Activated T-cell treated with anti-CD3 and anti-CD28 coated beads for 4 hours (primary cell): ENCODE results near the gene USP31.
"Not testable (repeated sequence)": the region's sequence is repeated elsewhere in the genome, so short reads cannot be mapped to it uniquely, and the experiment has no call there.

Experiments used
- DNase-seq: peaks from one replicate; pipeline ENCODE4 v3.0.0-alpha.2; 2020

The USP31 gene

DNA sequence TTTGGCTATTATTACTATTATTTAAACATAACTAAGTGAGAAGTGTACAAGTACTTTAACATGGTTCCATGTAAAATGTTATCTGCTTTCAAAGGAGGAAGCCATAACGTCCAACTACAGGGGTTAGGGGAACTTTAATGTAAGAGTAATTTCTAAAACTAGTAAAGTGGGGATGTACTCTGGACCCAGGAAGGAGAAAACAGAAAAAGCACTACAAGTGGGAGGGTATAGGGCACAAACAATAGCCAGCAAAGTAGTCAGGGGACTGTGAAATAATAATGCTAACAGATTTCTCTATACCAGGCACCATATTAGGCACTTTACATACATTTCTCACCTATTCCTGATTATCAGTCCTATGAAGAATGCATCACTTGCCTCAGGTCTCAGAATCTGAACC, 19.6 kb downstream of the USP31 start:
- DNase-seq = no peak

DNA sequence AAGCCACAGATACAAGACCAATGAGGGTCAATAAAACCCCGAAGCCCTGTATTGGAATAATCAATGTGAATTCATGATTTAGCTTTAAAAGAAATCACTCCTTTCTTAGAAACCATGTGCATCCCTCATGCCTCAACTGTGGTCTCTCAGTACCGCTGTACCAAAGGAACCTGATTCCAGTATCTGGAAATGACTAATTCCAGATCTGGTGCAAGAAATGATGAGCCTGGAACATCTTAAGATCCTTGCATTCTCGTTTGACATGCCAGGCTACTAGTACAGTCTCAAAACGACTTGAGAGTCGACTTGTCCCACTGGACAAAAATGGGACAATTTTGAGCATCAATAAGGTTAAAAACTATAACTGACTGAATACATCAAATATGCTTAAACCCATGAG, 21.2 kb downstream of the USP31 start:
- no peak for DNase-seq

DNA sequence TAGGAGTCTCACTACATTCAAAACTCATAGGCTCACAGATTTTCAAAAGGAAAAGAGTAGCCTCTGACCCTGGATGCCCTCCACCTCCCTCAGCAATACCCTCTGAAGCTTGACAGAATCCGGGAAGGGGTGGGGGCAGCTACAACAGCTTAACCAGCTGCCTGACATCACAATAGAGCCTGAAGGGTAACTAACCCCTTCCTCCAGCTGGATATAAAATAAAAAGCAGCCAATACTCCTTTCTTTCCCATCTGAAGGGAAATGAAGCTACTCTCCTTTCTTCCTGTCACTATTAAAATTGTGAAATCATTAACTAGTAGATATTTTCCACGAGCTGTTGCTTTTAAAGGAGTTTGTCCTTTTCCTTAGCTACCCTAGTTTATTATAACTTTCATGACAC, 24.0 kb downstream of the USP31 start:
- DNase-seq = no peak

DNA sequence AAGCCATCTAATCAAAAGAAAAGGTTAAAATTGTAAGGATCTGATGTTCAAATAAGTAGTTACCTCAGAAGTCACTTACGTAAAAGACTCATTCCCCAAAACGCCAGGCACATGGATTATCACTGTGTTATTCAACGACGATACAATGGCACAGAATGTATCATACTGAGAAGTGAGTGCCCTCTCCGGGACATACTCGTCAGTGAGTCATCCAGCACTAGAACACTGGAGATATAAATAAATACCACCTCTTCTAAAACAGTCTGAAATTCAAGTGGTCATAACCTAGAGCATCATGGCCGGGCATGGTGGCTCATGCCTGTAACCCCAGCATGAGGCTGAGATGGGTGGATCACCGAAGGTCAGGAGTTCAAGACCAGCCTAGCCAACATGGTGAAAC, 24.9 kb downstream of the USP31 start:
- DNase-seq = no peak

DNA sequence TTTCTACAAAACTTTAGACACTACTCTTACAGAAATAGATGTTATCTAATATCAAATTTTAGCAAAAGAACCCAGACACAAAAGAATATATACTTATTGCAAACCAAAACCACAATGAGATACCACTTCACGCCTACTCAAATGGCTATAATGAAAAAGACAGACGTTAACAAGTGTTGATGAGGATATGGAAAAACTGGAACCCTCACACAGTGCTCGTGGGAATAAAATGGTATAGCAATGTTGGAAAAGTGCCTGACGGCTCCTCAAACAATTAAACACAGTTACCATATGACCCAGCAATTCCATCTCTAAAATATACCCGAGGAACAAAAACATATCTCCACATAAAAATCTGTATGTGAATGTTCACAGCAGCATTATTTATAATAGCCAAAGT, 27.1 kb downstream of the USP31 start:
- DNase-seq = no peak

DNA sequence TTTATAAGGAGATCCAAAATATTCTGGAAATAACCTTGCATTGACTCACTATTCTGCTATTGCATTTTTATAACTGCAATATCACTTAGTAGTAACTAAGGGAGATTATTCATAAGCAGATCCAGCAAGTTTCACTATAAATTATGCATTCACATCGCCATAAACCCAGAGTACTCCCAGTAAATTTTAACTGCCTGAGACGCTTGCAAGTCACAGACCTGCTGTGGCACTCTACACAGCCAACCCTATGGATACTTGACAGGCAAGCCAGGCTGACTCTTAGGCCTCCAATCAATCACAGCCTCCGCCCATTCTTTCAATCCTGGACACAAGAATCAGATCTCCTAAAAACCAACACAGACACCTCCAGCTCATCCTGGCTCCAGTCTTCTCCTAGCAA, 28.2 kb downstream of the USP31 start:
- no peak for DNase-seq

DNA sequence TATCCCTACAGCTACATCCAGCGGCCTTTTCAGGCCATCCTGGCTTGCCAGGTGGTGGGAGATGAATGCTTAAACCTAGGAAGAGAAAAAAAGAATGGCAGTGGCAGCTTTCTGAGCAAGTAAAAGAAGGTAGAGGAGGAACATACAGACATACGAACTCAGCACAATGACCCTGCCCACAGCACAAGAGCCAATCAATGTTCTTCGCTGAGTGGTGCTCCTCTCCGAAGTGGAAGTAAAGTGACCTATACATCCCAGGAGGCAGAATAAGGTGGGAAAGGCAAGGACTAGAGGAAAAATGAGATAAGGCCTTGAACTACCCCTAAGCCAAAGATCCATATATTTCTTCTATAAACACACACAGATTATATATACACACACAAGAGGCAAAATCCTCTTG, 28.7 kb downstream of the USP31 start:
- DNase-seq = no peak

DNA sequence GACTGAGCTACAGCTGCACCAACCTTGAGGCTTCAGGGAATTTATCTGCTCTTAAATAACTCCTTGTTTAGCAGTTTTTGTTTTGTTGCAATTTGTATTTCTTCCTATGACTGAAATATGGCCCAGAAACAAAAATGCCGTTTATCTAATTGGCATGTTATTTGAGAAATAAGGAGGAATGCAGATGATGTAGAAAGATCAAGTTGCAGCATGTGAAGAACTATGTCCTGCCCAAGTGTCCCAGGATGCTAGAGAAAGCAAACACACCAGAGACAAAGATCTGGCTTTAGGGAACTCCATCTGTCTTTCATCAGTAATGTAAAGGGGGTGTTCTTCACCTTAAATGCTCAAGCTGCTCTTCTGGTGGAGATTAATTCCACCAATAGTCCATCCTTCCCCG, 29.7 kb downstream of the USP31 start:
- DNase-seq = no peak

DNA sequence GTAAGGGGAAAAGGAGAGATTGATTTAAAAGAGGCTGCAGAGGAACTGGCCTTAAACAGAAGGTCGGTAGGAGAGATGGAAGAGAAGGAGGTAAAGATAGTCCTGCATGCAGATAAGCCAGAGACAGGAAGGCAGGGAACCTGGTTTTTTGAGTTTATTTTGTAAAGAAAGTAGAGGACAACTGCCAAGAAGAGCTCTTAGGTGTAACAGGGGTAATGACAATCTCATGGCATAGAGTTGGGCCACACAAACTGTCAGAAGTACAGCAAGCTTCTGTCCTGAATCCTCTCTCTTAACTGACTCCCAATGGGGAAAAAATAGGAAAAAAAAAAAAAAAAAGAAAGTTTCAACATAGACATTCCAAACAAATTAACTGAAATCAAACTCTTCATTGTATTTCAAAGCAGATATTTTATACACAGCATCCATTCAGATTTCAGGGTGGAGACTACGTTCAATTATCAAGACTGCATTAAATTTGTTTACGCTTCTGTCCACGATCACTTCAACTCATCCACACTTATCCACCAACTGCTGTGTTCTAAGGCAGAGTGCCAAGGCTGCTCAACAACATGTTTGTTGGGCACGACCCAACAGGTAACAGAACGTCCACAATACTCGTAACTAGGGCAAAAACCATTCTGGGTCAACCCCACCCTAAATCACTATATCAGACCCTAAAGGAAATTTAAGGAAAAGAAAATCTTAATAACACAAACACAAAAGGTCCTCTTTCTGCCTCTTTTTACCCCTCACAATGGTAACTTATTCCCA, 34.9 kb downstream of the USP31 start:
- no peak for DNase-seq

DNA sequence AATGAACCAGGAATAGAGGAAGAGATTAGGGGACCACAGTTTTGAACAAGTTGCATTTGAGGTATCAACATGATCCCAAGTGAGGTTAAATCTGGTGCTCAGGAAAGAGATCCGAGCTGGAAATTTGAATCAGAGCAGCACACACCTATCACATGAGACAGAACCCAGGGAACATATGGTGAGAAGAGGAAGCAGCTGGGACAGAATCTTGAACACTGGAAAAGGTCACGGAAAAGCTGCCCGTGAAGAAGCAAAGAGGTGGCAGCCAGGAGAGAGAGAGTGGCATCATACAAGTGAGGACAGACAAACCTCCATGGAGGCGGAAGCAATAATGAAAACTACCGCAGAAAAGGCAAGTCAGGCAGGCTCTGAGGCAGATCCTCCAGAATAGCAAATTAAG, 36.1 kb downstream of the USP31 start:
- DNase-seq = no peak

DNA sequence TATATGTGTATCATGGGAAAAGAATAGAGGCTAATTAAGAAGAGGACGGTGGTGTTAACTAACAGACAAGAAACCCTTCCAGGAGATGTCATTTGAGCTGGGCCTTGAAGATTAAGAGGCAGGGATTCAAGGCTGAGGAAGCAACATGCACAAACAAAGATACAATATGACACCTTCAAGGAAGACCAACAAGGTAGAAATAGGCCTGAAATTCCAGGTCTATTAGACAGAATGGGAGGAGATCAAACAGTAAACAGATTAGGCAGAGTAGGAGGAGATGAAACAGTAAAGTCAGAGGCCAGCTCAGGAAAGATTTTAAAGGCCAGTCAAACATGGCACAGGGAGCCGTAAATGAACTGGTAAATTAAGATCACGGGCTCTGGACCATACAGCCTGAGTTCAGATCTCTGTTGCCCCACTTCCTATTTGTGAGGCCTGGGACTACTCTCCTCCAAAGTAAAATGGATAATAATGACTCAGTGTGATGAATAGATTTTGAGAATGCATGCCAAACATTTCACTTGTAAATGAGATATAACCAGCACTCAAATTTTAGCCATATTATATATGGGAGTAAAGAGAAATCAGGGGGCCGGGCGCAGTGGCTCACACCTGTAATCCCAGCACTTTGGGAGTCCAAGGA, 38.9 kb downstream of the USP31 start:
- no peak for DNase-seq

DNA sequence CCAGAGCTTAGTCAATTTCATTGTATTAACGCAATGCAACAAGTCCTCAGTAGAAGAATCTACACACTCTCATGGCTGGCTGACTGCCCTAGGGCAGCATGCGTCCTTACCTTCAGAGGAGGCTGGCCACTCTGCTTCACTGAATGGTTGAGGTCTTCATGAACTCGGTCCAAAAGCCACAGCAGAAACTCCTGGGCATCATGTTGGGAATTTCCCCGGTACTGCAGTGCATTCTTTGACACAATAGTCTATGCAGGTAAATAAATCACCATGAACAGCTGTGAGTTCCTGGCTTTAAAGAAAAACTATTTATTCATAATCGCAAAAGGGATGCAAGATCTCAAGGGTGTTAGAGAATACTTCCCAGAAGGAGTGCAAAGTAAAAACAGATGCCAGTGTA, 41.3 kb downstream of the USP31 start:
- DNase-seq = no peak

DNA sequence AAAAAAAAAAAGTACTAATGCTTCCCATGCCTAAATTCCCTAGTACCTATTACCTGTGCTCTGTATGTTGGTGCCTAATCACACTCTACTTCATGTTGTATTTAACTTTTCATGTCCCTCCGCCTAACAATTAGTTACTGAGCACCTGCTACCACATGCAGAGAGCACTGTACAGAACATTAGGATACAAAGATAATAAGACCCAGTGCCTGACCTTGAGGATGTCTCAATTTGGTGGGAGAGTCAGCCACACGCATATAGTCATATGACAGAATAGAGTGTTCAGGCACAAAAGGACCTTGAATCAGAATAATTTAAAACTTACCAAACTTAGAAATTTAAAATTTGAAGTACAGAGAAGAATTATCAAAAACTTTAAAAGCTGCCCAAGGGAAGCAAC, 42.1 kb downstream of the USP31 start:
- no peak for DNase-seq

DNA sequence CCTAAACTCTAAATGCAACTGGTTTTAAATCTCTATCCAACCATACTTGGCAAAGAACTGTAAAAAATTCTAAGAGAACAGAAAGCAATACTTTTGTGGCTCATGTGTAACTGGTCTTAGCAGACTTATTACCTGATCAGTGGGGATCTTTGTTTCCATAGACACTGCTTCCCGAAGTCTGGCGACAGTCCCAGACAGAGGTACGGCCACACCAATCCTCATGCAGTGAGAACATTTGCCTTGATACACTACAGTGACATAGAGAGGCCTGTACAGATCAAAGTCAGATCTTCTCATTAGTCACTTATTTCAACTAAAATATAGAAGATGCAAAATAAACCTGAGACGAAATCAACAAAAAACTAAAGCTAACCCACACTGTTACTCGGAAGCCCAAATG, 43.9 kb downstream of the USP31 start:
- DNase-seq = no peak

DNA sequence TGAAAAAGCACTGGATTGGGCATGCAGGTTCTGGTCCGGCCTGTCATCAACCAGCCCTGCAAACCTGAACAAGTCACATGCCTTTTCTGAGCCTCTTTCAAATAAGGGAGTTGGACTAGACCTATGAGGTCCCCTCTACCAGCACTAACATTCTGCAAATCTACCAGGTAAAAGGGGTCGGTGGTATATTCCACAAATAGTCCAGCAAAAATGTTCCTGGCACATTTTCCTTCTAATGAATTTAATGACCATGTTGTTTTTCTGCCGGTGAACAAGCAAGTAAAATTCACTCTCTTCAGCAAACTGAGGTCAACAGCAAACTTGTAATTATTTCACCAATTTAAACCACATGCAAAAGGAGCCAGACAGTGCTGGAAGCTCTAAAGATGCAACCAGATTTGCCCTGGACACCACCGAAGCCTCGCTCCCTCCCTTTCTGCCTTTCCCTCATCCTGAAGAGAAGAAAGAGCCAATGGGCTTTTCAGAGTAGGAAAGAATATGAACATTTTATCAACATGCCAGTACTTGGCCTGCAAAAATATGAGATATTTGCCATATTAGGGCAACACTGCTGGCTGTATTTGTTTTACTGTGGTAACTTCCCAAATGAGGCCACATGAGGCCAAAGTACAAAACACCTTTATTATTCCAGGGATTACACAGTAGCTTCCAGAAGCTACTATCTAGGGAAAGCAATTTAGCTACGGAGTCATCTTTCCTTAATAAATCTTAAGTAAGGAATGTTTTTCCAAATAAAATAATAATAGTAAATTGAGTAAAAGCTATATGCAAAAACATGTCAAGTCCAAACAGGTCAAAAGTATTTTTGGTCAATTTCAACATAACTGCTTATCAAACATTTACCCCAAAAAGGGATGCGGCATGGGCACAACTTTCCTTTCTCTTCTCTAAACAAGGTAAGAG, 45.0 kb downstream of the USP31 start:
- DNase-seq = no peak

DNA sequence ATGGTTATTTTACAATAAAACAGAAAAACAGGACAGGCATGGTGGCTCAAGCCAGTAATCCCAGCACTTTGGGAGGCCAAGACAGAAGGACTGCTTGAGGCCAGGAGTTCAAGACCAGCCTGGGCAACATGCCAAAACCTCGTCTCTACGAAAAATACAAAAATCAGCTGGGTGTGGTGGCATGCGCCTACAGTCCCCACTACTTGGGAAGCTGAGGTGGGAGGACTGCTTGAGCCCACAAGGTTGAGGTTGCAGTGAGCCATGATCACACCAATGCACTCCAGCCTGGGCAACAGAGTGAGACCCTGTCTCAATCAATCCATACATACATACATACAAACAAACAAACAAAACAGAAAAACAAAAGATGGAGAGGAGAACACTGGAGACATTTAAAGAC, 45.6 kb downstream of the USP31 start:
- no peak for DNase-seq

DNA sequence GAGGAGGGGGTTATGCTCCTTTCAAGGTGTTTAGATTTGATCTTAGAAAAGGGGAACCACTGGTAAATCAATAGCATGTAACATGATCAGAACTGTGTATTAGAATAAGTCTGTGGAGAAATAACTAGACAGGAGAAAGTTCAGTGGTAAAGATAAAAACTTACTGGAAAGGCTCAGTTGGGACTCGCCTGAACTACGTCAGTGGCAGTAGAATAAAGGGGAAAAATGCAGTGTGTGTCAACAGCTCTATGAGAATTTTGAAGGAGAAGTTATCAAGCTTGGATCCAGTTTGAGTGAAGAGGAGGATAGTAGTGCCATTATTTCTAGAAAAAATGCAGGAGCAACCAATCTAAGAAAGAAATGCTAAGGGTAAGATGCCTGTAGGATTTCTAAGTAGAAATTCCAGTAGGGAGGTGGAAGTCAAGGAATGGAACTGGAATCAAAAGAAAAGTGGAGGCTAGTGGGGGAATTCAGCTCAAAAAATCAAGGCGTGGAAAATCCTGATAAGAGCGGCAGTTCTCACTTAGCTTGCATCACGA, 48.2 kb downstream of the USP31 start:
- DNase-seq = no peak

DNA sequence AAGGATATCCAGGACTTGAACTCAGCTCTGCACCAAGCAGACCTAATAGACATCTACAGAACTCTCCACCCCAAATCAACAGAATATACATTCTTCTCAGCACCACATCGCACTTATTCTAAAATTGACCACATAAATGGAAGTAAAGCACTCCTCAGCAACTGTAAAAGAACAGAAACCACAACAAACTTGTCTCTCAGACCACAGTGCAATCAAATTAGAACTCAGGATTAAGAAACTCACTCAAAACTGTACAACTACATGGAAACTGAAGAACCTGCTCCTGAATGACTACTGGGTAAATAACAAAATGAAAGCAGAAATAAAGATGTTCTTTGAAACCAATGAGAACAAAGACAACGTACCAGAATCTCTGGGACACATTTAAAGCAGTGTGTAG, 52.8 kb downstream of the USP31 start:
- DNase-seq = not testable (repeated sequence)

DNA sequence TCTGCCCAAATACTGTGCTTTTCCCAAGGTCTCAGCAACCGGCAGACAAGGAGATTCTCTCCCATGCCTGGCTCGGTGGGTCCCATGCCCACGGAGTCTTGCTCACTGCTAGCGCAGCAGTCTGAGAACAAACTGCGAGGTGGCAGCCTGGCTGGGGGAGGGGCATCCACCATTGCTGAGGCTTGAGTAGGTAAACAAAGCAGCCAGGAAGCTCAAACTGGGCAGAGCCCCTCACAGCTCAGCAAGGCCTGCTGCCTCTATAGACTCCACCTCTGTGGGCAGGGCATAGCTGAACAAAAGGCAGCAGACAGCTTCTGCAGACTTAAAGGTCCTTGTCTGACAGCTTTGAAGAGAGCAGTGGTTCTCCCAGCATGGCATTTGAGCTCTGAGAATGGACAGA, 55.1 kb downstream of the USP31 start:
- DNase-seq = not testable (repeated sequence)

DNA sequence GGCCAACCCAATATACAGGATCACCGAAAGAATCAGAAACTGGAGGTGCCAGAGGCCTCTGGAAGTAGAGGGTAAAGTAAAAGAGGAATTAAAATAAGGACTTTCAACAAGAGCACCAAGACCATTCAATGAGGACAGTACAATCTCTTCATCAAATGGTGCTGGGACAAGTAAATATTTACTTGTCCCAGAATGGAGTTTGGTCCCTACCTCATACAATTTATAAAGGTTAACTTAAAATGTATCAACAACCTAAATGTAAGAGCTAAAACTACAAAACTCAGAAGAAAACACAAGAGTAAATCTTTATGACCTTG, 56.5 kb downstream of the USP31 start:
- DNase-seq = no peak

DNA sequence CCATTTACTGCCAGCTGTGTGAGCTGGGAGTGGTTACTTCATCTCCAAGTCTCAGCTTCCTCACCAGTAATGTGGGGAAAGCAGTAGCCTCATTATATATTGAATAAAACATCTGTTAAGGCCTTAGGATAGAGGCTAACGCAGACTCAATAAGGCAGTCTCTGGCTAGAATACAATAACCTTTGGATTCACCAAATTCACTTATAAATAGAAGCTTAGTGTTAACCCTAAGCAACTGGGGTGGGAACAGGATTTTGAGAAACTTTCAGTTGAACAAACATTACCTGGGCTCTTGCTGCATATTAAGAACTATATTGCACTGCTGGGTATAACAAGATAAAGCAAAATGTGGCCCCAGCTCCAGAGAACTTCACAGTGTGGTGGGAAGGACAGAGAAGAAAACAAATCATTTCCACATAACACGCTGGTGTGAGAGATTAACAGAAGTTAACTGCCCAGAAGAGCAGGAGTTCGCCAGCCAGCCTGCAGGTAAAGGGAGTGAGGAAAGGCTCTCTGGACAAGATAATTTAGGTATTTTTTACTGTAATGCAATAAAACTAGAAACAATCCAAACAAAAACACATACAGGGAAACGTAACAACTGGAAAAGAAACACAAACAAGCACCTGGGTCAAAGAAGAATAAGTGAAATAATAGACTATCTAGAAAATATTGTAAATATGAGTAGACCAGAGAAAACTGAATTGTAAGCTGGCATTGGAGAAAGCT, 57.0 kb downstream of the USP31 start:
- no peak for DNase-seq

DNA sequence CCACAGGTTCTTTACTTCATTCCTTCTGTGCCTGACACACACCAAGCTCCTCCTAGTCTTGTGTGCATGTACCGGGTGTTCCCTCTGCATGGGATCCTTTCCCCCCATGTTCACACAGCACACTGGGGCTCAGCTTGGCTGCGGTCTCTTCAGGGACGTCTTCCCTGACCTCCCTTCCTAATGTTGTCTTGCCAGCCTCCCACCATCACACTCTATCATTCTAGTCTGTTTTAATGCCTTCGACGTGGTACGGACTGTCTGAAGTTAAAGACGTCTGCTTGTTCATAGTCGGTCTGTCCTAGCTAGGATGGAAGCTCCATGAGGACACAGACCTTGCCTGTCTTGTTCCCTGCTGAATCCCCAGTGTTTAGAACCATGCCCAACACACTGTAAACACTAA, 60.1 kb downstream of the USP31 start:
- no peak for DNase-seq

DNA sequence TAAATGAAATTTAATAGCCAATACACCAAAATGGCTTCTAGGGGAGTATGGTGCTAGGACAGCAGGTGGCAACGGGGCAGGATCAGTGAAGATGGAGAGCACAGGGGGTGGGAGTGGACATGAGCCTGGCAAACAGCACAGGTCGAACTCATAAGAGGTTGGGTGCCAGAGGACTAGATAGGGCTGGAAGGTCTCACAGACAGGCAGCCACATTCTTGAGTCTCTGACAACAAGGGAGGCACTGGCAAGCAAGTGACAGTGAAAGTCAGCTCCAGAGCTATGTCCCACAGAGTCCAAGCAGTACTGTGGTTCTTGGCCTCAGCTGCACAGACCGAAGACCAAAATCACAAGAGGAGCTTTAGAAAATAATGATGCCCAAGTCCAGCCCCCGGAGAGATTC, 61.2 kb downstream of the USP31 start:
- DNase-seq = no peak
